GM21528 (cell line): ENCODE results near the gene LCLAT1.
"Not testable (repeated sequence)": the region's sequence is repeated elsewhere in the genome, so short reads cannot be mapped to it uniquely, and the experiment has no call there.

Experiments
- ATAC-seq: cut with Tn5 transposase; IDR thresholded peaks from one replicate; pipeline ENCODE4 v1.9.1; 2021; ENCODE audit warnings: mild to moderate bottlenecking, moderate library complexity; ENCODE audit not compliant: unreplicated experiment, low FRiP score

Gene LCLAT1

GRCh38 chr2:30453498-30453897, 6.5 kb downstream of the LCLAT1 start:
- ATAC-seq = no peak

GRCh38 chr2:30454571-30454970, 7.5 kb downstream of the LCLAT1 start:
- ATAC-seq = no peak

GRCh38 chr2:30455114-30455738, 8.2 kb downstream of the LCLAT1 start:
- ATAC-seq = no peak

- ATAC-seq = no peak
Observed at GRCh38 chr2:30456106-30456505, 9.1 kb downstream of the LCLAT1 start.

- no peak for ATAC-seq
Observed at GRCh38 chr2:30456579-30456978, 9.5 kb downstream of the LCLAT1 start.

GRCh38 chr2:30457296-30457695, 10.2 kb downstream of the LCLAT1 start:
- ATAC-seq = no peak

- ATAC-seq = no peak
Observed at GRCh38 chr2:30459140-30459539, 12.1 kb downstream of the LCLAT1 start.

GRCh38 chr2:30462131-30462857, 15.2 kb downstream of the LCLAT1 start:
- no peak for ATAC-seq

GRCh38 chr2:30463535-30463934, 16.5 kb downstream of the LCLAT1 start:
- no peak for ATAC-seq

GRCh38 chr2:30464544-30465170, 17.6 kb downstream of the LCLAT1 start:
- no peak for ATAC-seq

GRCh38 chr2:30465171-30465545, 18.1 kb downstream of the LCLAT1 start:
- ATAC-seq = no peak

- ATAC-seq = no peak
Observed at GRCh38 chr2:30466216-30466615, 19.2 kb downstream of the LCLAT1 start.

- ATAC-seq = not testable (repeated sequence)
Observed at GRCh38 chr2:30467062-30467826, 20.2 kb downstream of the LCLAT1 start.

GRCh38 chr2:30470426-30470825, 23.4 kb downstream of the LCLAT1 start:
- no peak for ATAC-seq

GRCh38 chr2:30472326-30472725, 25.3 kb downstream of the LCLAT1 start:
- ATAC-seq = no peak

GRCh38 chr2:30475542-30475941, 28.5 kb downstream of the LCLAT1 start:
- ATAC-seq = no peak

GRCh38 chr2:30476636-30477035, 29.6 kb downstream of the LCLAT1 start:
- ATAC-seq = no peak

- ATAC-seq = no peak
Observed at GRCh38 chr2:30480703-30481322, 33.8 kb downstream of the LCLAT1 start.

- ATAC-seq = no peak
Observed at GRCh38 chr2:30481323-30481800, 34.3 kb downstream of the LCLAT1 start.

GRCh38 chr2:30482011-30482410, 35.0 kb downstream of the LCLAT1 start:
- ATAC-seq = no peak

- no peak for ATAC-seq
Observed at GRCh38 chr2:30484145-30484544, 37.1 kb downstream of the LCLAT1 start.
